Measurements from ENCODE around the gene TMC1. TPM values are rescaled to one million over a fixed set of nuclear protein-coding genes. Genes with fewer than 3 reads are reported as not detected.
"Not testable (repeated sequence)": the region's sequence is repeated elsewhere in the genome, so short reads cannot be mapped to it uniquely, and the experiment has no call there.

Gene TMC1
- total RNA-seq, 1 donor from 2014 or later = 0.27 TPM

DNA sequence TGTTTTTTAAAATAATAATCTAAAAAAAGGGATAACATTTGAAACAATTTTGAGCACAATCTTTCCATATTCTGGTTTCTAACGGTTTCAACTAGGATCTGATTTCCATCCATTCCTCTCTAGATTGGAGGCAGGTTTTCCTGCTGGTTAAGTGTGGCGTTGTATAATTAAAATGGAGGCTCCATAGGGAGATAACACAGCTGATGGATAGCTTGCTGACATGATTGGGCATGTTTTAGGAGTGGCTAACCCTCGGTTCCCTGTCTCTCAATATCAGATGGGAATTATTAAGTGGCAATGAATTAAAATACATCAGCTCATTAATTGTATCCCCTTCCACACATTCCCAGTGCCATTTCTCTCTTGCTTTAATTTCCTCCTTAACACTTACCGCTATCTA, 222.4 kb downstream of the TMC1 start:
- intact Hi-C loops (cut with micrococcal nuclease) = no loop called here

- intact Hi-C loops (cut with micrococcal nuclease) = no loop called here
Observed at GRCh38 chr9:72749276-72749675, 227.9 kb downstream of the TMC1 start.

GRCh38 chr9:72751541-72751940, 230.1 kb downstream of the TMC1 start:
- intact Hi-C loops (cut with micrococcal nuclease) = loop anchor here (5.0 kb wide), 1 partner anchor 459 kb away; no protein-coding TSS in a partner anchor

GRCh38 chr9:72753266-72753893, 232.0 kb downstream of the TMC1 start:
- intact Hi-C loops (cut with micrococcal nuclease) = loop anchor here (5.0 kb wide), 1 partner anchor 461 kb away; no protein-coding TSS in a partner anchor

- intact Hi-C loops (cut with micrococcal nuclease) = no loop called here
Observed at GRCh38 chr9:72755836-72756235, 234.4 kb downstream of the TMC1 start.

GRCh38 chr9:72758944-72759343, 237.5 kb downstream of the TMC1 start:
- intact Hi-C loops (cut with micrococcal nuclease) = no loop called here

- intact Hi-C loops (cut with micrococcal nuclease) = no loop called here
Observed at GRCh38 chr9:72763022-72763421, 241.6 kb downstream of the TMC1 start.

DNA sequence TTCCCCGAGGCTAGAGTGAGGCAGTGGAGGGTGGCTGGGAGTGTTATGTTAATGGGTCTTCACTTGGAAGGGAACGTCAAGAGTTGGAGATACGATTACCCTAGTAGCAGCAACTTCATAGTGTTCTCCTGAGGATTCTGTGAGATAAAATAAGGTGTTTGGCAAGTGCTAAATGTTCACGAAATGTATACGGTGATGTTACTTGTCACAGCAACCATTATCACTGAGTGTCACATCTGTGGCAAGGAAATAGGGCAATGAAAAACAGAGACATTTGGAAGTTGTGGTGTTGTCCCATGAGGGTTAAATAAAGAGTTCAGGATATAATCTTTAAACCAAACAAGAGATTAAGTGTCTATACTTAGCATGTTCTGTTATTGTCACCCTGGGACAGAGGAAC, 248.1 kb downstream of the TMC1 start:
- intact Hi-C loops (cut with micrococcal nuclease) = no loop called here

DNA sequence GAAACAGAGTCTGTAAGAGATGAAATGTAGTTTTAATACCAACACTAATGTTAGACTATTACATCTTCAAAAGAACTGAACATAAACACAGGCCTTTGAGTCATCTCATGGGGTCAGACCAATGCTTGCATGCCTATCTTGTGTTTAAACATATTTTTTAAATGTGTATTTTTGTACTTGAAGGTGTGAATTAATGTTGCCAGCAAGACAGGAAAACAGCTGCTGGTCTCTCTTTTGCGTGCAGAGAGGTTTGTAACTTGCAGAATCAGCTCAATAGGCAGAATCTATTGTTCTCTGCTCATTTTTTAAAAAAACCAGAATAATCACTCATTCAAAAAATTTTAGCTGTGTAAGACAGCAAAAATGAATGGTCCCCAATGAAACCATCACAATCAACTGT, 251.3 kb downstream of the TMC1 start:
- intact Hi-C loops (cut with micrococcal nuclease) = no loop called here

- intact Hi-C loops (cut with micrococcal nuclease) = no loop called here
Observed at GRCh38 chr9:72773570-72773969, 252.2 kb downstream of the TMC1 start.

- intact Hi-C loops (cut with micrococcal nuclease) = no loop called here
Observed at GRCh38 chr9:72775570-72775969, 254.2 kb downstream of the TMC1 start.

DNA sequence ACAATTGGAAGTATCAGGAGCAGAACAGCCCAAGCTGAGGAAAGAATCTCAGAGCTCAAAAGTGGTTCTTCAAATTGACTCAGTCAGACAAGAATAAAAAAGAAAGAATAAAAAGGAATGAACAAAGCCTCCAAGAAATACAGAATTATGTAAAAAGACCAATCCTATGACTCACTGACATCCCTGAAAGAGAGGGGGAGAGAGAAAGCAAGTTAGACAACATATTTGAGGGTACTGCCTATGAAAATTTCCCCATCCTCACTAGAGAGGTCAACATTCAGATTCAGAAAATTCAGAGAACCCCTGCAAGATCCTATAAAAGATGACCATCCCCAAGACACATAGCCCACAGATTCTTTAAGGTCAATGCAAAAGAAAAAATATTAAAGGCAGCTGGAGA, 258.2 kb downstream of the TMC1 start:
- intact Hi-C loops (cut with micrococcal nuclease) = no loop called here

DNA sequence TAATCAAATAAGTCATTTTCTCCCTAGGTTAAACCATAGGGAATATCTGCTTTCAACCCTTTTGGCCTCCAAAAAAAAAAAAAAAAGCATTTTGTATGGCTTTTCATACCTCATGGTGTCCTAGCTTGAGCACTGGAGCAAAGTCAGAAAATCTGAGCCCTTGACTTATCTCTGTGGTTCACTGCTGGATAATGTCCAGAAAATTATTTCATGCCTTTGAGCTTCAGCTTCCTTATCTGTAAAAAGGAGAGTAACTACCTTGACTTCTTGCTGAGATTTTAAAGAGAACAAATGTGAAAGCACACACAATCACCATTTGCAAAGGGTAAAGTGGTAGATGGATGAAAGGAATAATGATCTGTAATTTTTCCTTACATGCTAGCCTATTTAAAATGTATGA, 265.5 kb downstream of the TMC1 start:
- intact Hi-C loops (cut with micrococcal nuclease) = no loop called here

- intact Hi-C loops (cut with micrococcal nuclease) = no loop called here
Observed at GRCh38 chr9:72788966-72789735, 267.7 kb downstream of the TMC1 start.

DNA sequence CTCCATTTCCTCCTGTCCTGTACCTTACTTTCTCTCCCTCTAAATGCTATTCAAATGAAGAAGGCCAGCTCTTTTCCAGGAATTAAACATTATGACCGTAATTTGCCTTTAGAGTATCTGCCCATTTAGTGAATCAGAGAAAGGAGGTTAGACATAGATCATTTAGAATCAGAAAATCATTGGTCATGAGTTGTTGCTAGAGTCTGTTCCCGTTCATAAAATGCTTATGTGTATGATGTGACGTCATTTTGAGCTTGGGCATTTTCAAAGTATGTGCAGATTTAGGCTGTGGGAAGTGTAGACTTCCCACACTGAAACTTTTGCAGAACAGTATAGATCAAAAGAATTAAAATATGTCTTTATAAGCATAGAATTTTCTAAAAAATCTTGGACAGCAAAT, 268.5 kb downstream of the TMC1 start:
- intact Hi-C loops (cut with micrococcal nuclease) = no loop called here

DNA sequence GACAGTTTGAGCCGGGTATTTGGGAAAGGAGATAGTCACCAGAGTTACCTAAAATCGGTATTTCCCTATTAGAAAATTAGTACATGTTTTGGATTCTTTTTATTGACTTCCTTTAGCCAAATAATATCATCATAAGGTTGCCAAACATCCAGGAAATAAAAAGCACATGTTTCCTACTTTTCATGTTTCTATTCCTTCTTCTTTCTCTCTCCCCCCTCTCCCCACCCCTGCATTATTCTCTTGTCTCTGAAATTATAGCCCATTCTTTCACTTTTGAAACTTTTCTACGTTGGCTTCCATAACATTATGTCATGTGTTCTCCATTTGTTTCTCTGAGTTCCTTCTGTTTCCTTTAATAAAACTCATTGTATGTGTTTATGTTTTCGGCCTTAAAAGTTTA, 269.6 kb downstream of the TMC1 start:
- intact Hi-C loops (cut with micrococcal nuclease) = no loop called here

DNA sequence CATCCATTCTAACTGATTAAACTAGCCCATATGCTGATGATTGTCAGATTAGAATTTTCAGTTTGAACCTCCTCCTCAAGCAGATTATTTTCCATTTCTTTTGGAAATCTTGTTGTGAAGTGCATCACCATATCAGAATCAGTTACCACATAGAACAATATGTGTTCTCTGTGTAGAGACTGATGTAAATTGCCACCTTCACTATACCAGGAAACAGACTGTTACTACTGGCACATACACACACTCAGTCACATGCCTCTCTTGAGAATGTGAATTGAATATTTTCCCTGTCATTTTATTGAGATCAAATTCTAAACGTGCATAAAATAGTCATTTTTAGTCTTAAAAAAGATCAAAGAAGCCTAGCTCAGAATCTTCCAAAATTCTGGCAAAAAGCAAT, 270.0 kb downstream of the TMC1 start:
- intact Hi-C loops (cut with micrococcal nuclease) = no loop called here

DNA sequence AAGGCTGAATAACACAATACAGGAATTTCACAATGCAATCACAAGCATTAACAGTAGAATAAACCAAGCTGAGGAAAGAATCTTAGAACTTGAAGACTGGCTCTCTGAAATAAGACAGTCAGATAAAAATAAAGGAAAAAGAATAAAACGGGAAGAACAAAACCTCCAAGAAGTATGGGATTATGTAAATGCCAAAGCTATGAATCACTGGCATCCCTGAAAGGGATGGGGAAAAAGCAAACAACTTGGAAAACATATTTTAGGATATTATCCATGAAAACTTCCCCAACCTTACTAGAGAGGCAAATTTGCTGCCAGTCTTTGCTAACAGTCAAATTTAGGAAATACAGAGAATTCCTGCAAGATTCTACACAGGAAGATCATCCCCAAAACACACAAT, 273.5 kb downstream of the TMC1 start:
- intact Hi-C loops (cut with micrococcal nuclease) = no loop called here

DNA sequence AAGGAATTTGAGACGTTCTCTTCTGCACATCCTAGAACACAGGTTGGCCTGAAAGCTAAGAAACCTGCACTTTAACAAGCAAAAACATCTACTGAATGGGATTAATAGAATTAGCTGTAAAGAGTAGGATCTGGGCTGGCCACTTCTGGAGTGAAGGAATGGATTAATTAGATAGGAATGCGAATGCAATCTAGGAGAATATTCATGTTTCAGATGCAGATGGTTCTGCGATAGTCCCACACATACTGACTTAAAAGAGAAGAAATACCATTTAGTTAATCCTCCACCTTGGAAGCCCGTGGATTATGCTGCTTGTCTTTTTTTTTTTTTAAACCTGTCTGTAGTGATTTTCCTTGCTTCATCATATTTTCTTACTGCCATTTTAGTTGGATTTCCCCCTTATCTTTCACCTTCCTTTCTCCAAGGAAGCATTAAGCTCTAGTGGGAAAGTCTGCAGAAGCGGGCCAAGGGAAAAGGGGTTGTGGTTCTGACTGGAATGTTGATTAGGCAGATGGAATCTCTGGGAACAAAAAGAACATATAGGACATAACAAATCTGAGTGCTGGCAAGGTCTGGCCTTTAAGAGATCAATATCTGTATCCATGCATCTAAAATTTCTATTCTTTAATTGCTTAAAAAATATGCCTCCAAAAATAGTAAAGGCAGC, 279.1 kb downstream of the TMC1 start:
- intact Hi-C loops (cut with micrococcal nuclease) = no loop called here

- intact Hi-C loops (cut with micrococcal nuclease) = no loop called here
Observed at GRCh38 chr9:72805238-72805637, 283.8 kb downstream of the TMC1 start.

DNA sequence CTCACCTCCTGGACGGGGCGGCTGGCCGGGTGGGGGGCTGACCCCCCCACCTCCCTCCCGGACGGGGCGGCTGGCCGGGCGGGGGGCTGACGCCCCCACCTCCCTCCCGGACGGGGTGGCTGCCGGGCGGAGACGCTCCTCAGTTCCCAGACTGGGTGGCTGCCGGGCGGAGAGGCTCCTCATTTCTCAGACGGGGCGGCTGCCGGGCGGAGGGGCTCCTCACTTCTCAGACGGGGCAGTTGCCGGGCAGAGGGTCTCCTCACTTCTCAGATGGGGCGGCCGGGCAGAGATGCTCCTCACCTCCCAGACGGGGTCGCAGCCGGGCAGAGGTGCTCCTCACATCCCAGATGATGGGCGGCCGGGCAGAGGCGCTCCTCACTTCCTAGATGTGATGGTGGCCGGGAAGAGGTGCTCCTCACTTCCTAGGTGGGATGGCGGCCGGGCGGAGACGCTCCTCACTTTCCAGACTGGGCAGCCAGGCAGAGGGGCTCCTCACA, 285.0 kb downstream of the TMC1 start:
- intact Hi-C loops (cut with micrococcal nuclease) = not testable (repeated sequence)

DNA sequence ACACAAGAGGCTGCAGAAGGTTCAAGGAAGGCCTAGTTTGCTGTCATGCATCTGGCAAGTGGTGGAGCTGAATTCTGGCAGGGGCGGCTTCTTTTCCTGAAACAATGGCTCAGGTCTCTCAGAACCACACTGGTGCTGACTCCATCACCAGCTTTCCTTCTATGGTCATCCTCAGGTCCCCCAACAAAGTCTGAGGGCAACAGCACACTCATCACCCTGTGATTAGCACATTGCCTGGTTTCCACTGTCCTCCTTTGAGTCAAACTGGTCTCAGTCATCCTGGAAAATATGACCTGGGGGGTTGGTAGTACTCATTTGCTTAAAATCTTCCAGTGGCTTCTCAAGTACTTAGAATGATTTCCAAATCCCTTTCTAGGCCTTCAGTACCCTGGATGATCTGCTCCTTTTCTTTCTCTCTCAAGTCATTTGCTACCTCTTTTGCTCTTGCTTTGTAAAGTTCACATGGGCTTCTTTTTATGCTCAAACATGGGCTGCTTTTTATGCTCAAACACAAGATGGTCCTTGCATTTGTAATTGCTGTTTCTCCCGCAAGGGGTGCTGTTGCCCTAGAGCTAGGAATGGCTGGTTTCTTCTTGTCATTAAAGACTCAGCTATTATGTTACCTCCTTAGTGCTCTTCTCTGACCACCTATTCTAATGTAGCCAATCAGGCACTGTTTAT, 286.5 kb downstream of the TMC1 start:
- intact Hi-C loops (cut with micrococcal nuclease) = no loop called here
